Measurements from ENCODE around the gene RCOR3. TPM values are rescaled to one million over a fixed set of nuclear protein-coding genes. Genes with fewer than 3 reads are reported as not detected.

The RCOR3 gene
- total RNA-seq, 5 donors from 2014 or later (not counting 1 experiment from before 2014, with no cell fraction given), result 58.2 to 72.4 (median 62.2) TPM

- no peak for ATAC-seq (replicated peaks in 1 of 4)
- Mint-ChIP-seq H3K4me1 (peaks cover 86 to 92% (median 90%) of the 10 kb centered on the region in 3 donors), H3K4me3 (peak overlapping the region in 1 of 3 donors; percentile 48), H3K9me3 (no peaks in the 10 kb centered on the region), H3K27ac (peak overlapping the region in 1 of 2 donors; percentile 65), H3K36me3 (peaks cover 24% of the 10 kb centered on the region), H3K27me3 (no peaks in the 10 kb centered on the region)
- Histone ChIP-seq H3K4me1 (ENCODE audit: control insufficient read depth in 1 of 2, extremely low read depth in 1 of 2, insufficient read depth in 2 of 2, low read length in 2 of 2) (peaks cover 21 to 66% of the 10 kb centered on the region in 2 experiments), H3K4me3 (ENCODE audit: control insufficient read depth in 1 of 2, extremely low read depth in 1 of 2, low read length in 1 of 2) (no peak overlapping the region), H3K27me3 (replicated peaks in 1 of 2; ENCODE audit: control insufficient read depth in 2 of 2, extremely low read depth in 1 of 2, insufficient read depth in 2 of 2, low read length in 1 of 2) (no peaks in the 10 kb centered on the region), H3K27ac (ENCODE audit: low read length) (no peak overlapping the region), H3K36me3 (ENCODE audit: control insufficient read depth in 2 of 2, extremely low read depth in 1 of 2, insufficient read depth in 1 of 2, low read length in 1 of 2) (peaks cover 4 to 29% of the 10 kb centered on the region in 2 donors), H3K9me3 (no peaks in the 10 kb centered on the region)
- DNase-seq, result no peak
- ChIA-PET POLR2A (interaction anchor here in 1 of 2 donors (0.6 kb wide), 1 partner anchor 268 kb away, joined by 7 read pairs; no protein-coding TSS in a partner anchor), CTCF (interaction anchor here (0.5 to 1.0 kb wide), 5 partner anchors 9 to 39 kb away, joined by 3 to 5 read pairs (median 3); no protein-coding TSS in a partner anchor)
- WGBS (ENCODE audit: insufficient coverage), result 66% methylated on average over 2 of the region's 4 CpGs
These were observed 84.4 kb downstream of the RCOR3 start for GRCh38 chr1:211343607-211344006.

- Histone ChIP-seq H3K4me3 (ENCODE audit: control insufficient read depth in 1 of 2, extremely low read depth in 1 of 2, low read length in 1 of 2) (no peak overlapping the region), H3K36me3 (ENCODE audit: control insufficient read depth in 2 of 2, extremely low read depth in 1 of 2, insufficient read depth in 1 of 2, low read length in 1 of 2) (peaks cover 4 to 25% of the 10 kb centered on the region in 2 donors), H3K27ac (ENCODE audit: low read length) (no peak overlapping the region), H3K9me3 (no peaks in the 10 kb centered on the region), H3K27me3 (replicated peaks in 1 of 2; ENCODE audit: control insufficient read depth in 2 of 2, extremely low read depth in 1 of 2, insufficient read depth in 2 of 2, low read length in 1 of 2) (no peaks in the 10 kb centered on the region), H3K4me1 (ENCODE audit: control insufficient read depth in 1 of 2, extremely low read depth in 1 of 2, insufficient read depth in 2 of 2, low read length in 2 of 2) (peaks cover 16 to 65% of the 10 kb centered on the region in 2 experiments)
- no peaks in the 10 kb centered on the region for H3K27me3 Mint-ChIP-seq
- peak overlapping the region in 1 of 2 donors; percentile 65 for H3K27ac Mint-ChIP-seq
- DNase-seq (no peak), ATAC-seq (replicated peaks in 1 of 4) (no peak)
- H3K4me3 Mint-ChIP-seq, result peak overlapping the region in 1 of 3 donors; percentile 48
- CTCF ChIA-PET, result interaction anchor here (0.5 to 1.0 kb wide), 5 partner anchors 9 to 21 kb away, joined by 3 to 5 read pairs (median 5); no protein-coding TSS in a partner anchor
- POLR2A ChIA-PET, result no interaction called here
- H3K9me3 Mint-ChIP-seq, result no peaks in the 10 kb centered on the region
- H3K36me3 Mint-ChIP-seq, result peaks cover 21% of the 10 kb centered on the region
- H3K4me1 Mint-ChIP-seq, result peaks cover 86 to 92% (median 87%) of the 10 kb centered on the region in 3 donors
- WGBS (ENCODE audit: insufficient coverage), result no CpG with 5 or more reads among the region's 6 CpGs
These were observed 85.0 kb downstream of the RCOR3 start for GRCh38 chr1:211344152-211344618.

GRCh38 chr1:211345719-211346118 is 86.6 kb downstream of the RCOR3 start:
- no peak for DNase-seq
- Mint-ChIP-seq H3K4me3 (no peak overlapping the region), H3K36me3 (peaks cover 19% of the 10 kb centered on the region), H3K4me1 (peaks cover 84 to 92% (median 88%) of the 10 kb centered on the region in 3 donors), H3K9me3 (no peaks in the 10 kb centered on the region), H3K27me3 (no peaks in the 10 kb centered on the region), H3K27ac (peak overlapping the region in 1 of 2 donors; percentile 23)
- ATAC-seq (replicated peaks in 1 of 4), result no peak
- POLR2A ChIA-PET, result no interaction called here
- H3K4me3 ChIP-seq (ENCODE audit: control insufficient read depth in 1 of 2, extremely low read depth in 1 of 2, low read length in 1 of 2), result no peak overlapping the region
- H3K4me1 ChIP-seq (ENCODE audit: control insufficient read depth in 1 of 2, extremely low read depth in 1 of 2, insufficient read depth in 2 of 2, low read length in 2 of 2), result peaks cover 12 to 63% of the 10 kb centered on the region in 2 experiments
- no peaks in the 10 kb centered on the region for H3K27me3 ChIP-seq (replicated peaks in 1 of 2; ENCODE audit: control insufficient read depth in 2 of 2, extremely low read depth in 1 of 2, insufficient read depth in 2 of 2, low read length in 1 of 2)
- no peaks in the 10 kb centered on the region for H3K9me3 ChIP-seq
- H3K27ac ChIP-seq (ENCODE audit: low read length), result no peak overlapping the region
- CTCF ChIA-PET, result no interaction called here
- peaks cover 4 to 15% of the 10 kb centered on the region in 2 donors for H3K36me3 ChIP-seq (ENCODE audit: control insufficient read depth in 2 of 2, extremely low read depth in 1 of 2, insufficient read depth in 1 of 2, low read length in 1 of 2)
- 83% methylated on average over 1 of the region's 2 CpGs for WGBS (ENCODE audit: insufficient coverage)

- DNase-seq (no peak), ATAC-seq (replicated peaks in 1 of 4) (no peak)
- Mint-ChIP-seq H3K4me1 (peaks cover 84 to 92% (median 87%) of the 10 kb centered on the region in 3 donors), H3K9me3 (no peaks in the 10 kb centered on the region), H3K27me3 (no peaks in the 10 kb centered on the region), H3K27ac (peak overlapping the region; percentile 46 to 58), H3K4me3 (no peak overlapping the region), H3K36me3 (peaks cover 28% of the 10 kb centered on the region)
- 80% methylated on average over 1 of the region's 4 CpGs for WGBS (ENCODE audit: insufficient coverage)
- ChIA-PET POLR2A (interaction anchor here (0.6 to 0.7 kb wide), 2 partner anchors 16 to 40 kb away, joined by 3 read pairs; no protein-coding TSS in a partner anchor), CTCF (interaction anchor here (0.5 to 1.6 kb wide), 10 partner anchors 10 to 965 kb away, joined by 3 to 5 read pairs (median 3); no protein-coding TSS in a partner anchor)
- Histone ChIP-seq H3K36me3 (ENCODE audit: control insufficient read depth in 2 of 2, extremely low read depth in 1 of 2, insufficient read depth in 1 of 2, low read length in 1 of 2) (peaks cover 4 to 15% of the 10 kb centered on the region in 2 donors), H3K4me3 (ENCODE audit: control insufficient read depth in 1 of 2, extremely low read depth in 1 of 2, low read length in 1 of 2) (no peak overlapping the region), H3K27ac (ENCODE audit: low read length) (no peak overlapping the region), H3K27me3 (replicated peaks in 1 of 2; ENCODE audit: control insufficient read depth in 2 of 2, extremely low read depth in 1 of 2, insufficient read depth in 2 of 2, low read length in 1 of 2) (no peaks in the 10 kb centered on the region), H3K4me1 (ENCODE audit: control insufficient read depth in 1 of 2, extremely low read depth in 1 of 2, insufficient read depth in 2 of 2, low read length in 2 of 2) (peaks cover 12 to 67% of the 10 kb centered on the region in 2 experiments), H3K9me3 (no peaks in the 10 kb centered on the region)
These were observed 88.1 kb downstream of the RCOR3 start for GRCh38 chr1:211347077-211347844.

- peaks cover 4 to 15% of the 10 kb centered on the region in 2 donors for H3K36me3 ChIP-seq (ENCODE audit: control insufficient read depth in 2 of 2, extremely low read depth in 1 of 2, insufficient read depth in 1 of 2, low read length in 1 of 2)
- ATAC-seq (replicated peaks in 1 of 4) (no peak), DNase-seq (no peak)
- H3K9me3 Mint-ChIP-seq, result no peaks in the 10 kb centered on the region
- H3K4me3 ChIP-seq (ENCODE audit: control insufficient read depth in 1 of 2, extremely low read depth in 1 of 2, low read length in 1 of 2), result no peak overlapping the region
- peaks cover 32% of the 10 kb centered on the region for H3K36me3 Mint-ChIP-seq
- no peak overlapping the region for H3K27ac ChIP-seq (ENCODE audit: low read length)
- H3K4me1 Mint-ChIP-seq, result peaks cover 81 to 93% (median 88%) of the 10 kb centered on the region in 3 donors
- H3K9me3 ChIP-seq, result no peaks in the 10 kb centered on the region
- no peak overlapping the region for H3K4me3 Mint-ChIP-seq
- ChIA-PET POLR2A (no interaction called here), CTCF (no interaction called here)
- H3K27me3 ChIP-seq (replicated peaks in 1 of 2; ENCODE audit: control insufficient read depth in 2 of 2, extremely low read depth in 1 of 2, insufficient read depth in 2 of 2, low read length in 1 of 2), result no peaks in the 10 kb centered on the region
- H3K4me1 ChIP-seq (ENCODE audit: control insufficient read depth in 1 of 2, extremely low read depth in 1 of 2, insufficient read depth in 2 of 2, low read length in 2 of 2), result peaks cover 22 to 74% of the 10 kb centered on the region in 2 experiments
- no peaks in the 10 kb centered on the region for H3K27me3 Mint-ChIP-seq
- peak overlapping the region in 1 of 2 donors; percentile 19 for H3K27ac Mint-ChIP-seq
These were observed 89.4 kb downstream of the RCOR3 start for GRCh38 chr1:211348547-211348946.

- Mint-ChIP-seq H3K27me3 (no peaks in the 10 kb centered on the region), H3K9me3 (no peaks in the 10 kb centered on the region), H3K27ac (peak overlapping the region; percentile 34 to 38), H3K36me3 (peaks cover 27% of the 10 kb centered on the region), H3K4me1 (peaks cover 86 to 93% (median 88%) of the 10 kb centered on the region in 3 donors), H3K4me3 (no peak overlapping the region)
- Histone ChIP-seq H3K27ac (ENCODE audit: low read length) (no peak overlapping the region), H3K27me3 (replicated peaks in 1 of 2; ENCODE audit: control insufficient read depth in 2 of 2, extremely low read depth in 1 of 2, insufficient read depth in 2 of 2, low read length in 1 of 2) (no peaks in the 10 kb centered on the region), H3K4me1 (ENCODE audit: control insufficient read depth in 1 of 2, extremely low read depth in 1 of 2, insufficient read depth in 2 of 2, low read length in 2 of 2) (peaks cover 19 to 72% of the 10 kb centered on the region in 2 experiments), H3K36me3 (ENCODE audit: control insufficient read depth in 2 of 2, extremely low read depth in 1 of 2, insufficient read depth in 1 of 2, low read length in 1 of 2) (peaks cover 0 to 10% of the 10 kb centered on the region in 2 donors), H3K4me3 (ENCODE audit: control insufficient read depth in 1 of 2, extremely low read depth in 1 of 2, low read length in 1 of 2) (no peak overlapping the region), H3K9me3 (no peaks in the 10 kb centered on the region)
- 100% methylated on average over 2 of the region's 2 CpGs for WGBS (ENCODE audit: insufficient coverage)
- ChIA-PET POLR2A (interaction anchor here in 1 of 2 donors (0.6 to 0.7 kb wide), 2 partner anchors 19 to 294 kb away, joined by 4 to 5 read pairs; no protein-coding TSS in a partner anchor), CTCF (interaction anchor here in 1 of 2 donors (2.7 kb wide), 1 partner anchor 27 kb away, joined by 10 read pairs; no protein-coding TSS in a partner anchor)
- DNase-seq (no peak), ATAC-seq (replicated peaks in 1 of 4) (no peak)
These were observed 90.6 kb downstream of the RCOR3 start for GRCh38 chr1:211349741-211350140.

All from T-cell (primary cell).